HG03442 (cell line): ENCODE results near the gene LTA.

Source experiments
- ATAC-seq: cut with Tn5 transposase; IDR thresholded peaks from one replicate; pipeline ENCODE4 v1.9.1; 2021; ENCODE audit warnings: mild to moderate bottlenecking, moderate library complexity; ENCODE audit not compliant: unreplicated experiment

LTA gene

GRCh38 chr6:31568537-31568961 lies 3.5 kb upstream of the LTA start:
- ATAC-seq = peak; percentile 70

GRCh38 chr6:31569861-31570536 lies 2.1 kb upstream of the LTA start:
- no peak for ATAC-seq

GRCh38 chr6:31573239-31574105 lies 1.4 kb downstream of the LTA start:
- ATAC-seq = no peak

- ATAC-seq = no peak
Observed at GRCh38 chr6:31574106-31575061, 2.3 kb downstream of the LTA start.

- ATAC-seq = no peak
Observed at GRCh38 chr6:31575335-31575901, 3.3 kb downstream of the LTA start, which contains the start of gene TNF. Gene TNF, plus strand, starts transcription at chr6:31575565. Its CDS starts 177 bp downstream, at chr6:31575742.

- ATAC-seq = no peak
Observed at GRCh38 chr6:31575952-31576685, 4.0 kb downstream of the LTA start.

GRCh38 chr6:31576897-31577578 lies 4.9 kb downstream of the LTA start:
- no peak for ATAC-seq

- ATAC-seq = no peak
Observed at GRCh38 chr6:31577579-31577966, 5.5 kb downstream of the LTA start.

- no peak for ATAC-seq
Observed at GRCh38 chr6:31578184-31579118, 6.4 kb downstream of the LTA start.

GRCh38 chr6:31579119-31579505 lies 7.0 kb downstream of the LTA start:
- ATAC-seq = no peak

GRCh38 chr6:31579546-31580437 lies 7.7 kb downstream of the LTA start:
- no peak for ATAC-seq

GRCh38 chr6:31580438-31580740 lies 8.3 kb downstream of the LTA start:
- no peak for ATAC-seq

- ATAC-seq = peak; percentile 64
Observed at GRCh38 chr6:31580807-31581433, 8.8 kb downstream of the LTA start.

GRCh38 chr6:31581434-31582229 lies 9.5 kb downstream of the LTA start:
- ATAC-seq = no peak

GRCh38 chr6:31582230-31582643 lies 10.1 kb downstream of the LTA start, which contains the start of gene LTB:
Gene LTB, minus strand, starts transcription at chr6:31582424. Its CDS starts 7 bp downstream, at chr6:31582417.
- ATAC-seq = no peak

- ATAC-seq = no peak
Observed at GRCh38 chr6:31585491-31585890, 13.4 kb downstream of the LTA start.
